NCI-H1105 (cell line): Measurements from ENCODE around the gene SH3BGRL2.
"Not testable (repeated sequence)": the region's sequence is repeated elsewhere in the genome, so short reads cannot be mapped to it uniquely, and the experiment has no call there.

ENCODE experiments used
- DNase-seq: peaks from one replicate; lab custom pipeline; 2025; lab: John Stamatoyannopoulos, UW

The SH3BGRL2 gene

GRCh38 chr6:79614326-79615305, 16.5 kb upstream of the SH3BGRL2 start:
- DNase-seq = no peak

GRCh38 chr6:79617518-79617941, 13.6 kb upstream of the SH3BGRL2 start:
- DNase-seq = peak; percentile 31

- not testable (repeated sequence) for DNase-seq
Measured at GRCh38 chr6:79618425-79618824, 12.7 kb upstream of the SH3BGRL2 start.

GRCh38 chr6:79621579-79621978, 9.6 kb upstream of the SH3BGRL2 start:
- DNase-seq = no peak

GRCh38 chr6:79622364-79622763, 8.8 kb upstream of the SH3BGRL2 start:
- DNase-seq = no peak

GRCh38 chr6:79623106-79623505, 8.0 kb upstream of the SH3BGRL2 start:
- DNase-seq = no peak

- no peak for DNase-seq
Measured at GRCh38 chr6:79625746-79626145, 5.4 kb upstream of the SH3BGRL2 start.

GRCh38 chr6:79626811-79627210, 4.3 kb upstream of the SH3BGRL2 start:
- DNase-seq = no peak

GRCh38 chr6:79627422-79627821, 3.7 kb upstream of the SH3BGRL2 start:
- no peak for DNase-seq

GRCh38 chr6:79628466-79629288, 2.5 kb upstream of the SH3BGRL2 start:
- DNase-seq = no peak

- DNase-seq = no peak
Measured at GRCh38 chr6:79630380-79630882, 698 bp upstream of the SH3BGRL2 start.

- no peak for DNase-seq
Measured at GRCh38 chr6:79631693-79632172, 604 bp downstream of the SH3BGRL2 start.

- no peak for DNase-seq
Measured at GRCh38 chr6:79632580-79632979, 1.5 kb downstream of the SH3BGRL2 start.

GRCh38 chr6:79634491-79635231, 3.5 kb downstream of the SH3BGRL2 start:
- DNase-seq = no peak

- no peak for DNase-seq
Measured at GRCh38 chr6:79635232-79635543, 4.1 kb downstream of the SH3BGRL2 start.

GRCh38 chr6:79636673-79637072, 5.5 kb downstream of the SH3BGRL2 start:
- DNase-seq = no peak

GRCh38 chr6:79640146-79641111, 9.3 kb downstream of the SH3BGRL2 start:
- DNase-seq = peak; percentile 63

- no peak for DNase-seq
Measured at GRCh38 chr6:79646006-79646405, 14.9 kb downstream of the SH3BGRL2 start.

GRCh38 chr6:79646561-79646960, 15.4 kb downstream of the SH3BGRL2 start:
- no peak for DNase-seq

GRCh38 chr6:79647741-79648140, 16.6 kb downstream of the SH3BGRL2 start:
- no peak for DNase-seq

GRCh38 chr6:79648328-79648727, 17.2 kb downstream of the SH3BGRL2 start:
- DNase-seq = no peak
